ENCODE data around the gene KMT2C.
"Not testable (repeated sequence)": the region's sequence is repeated elsewhere in the genome, so short reads cannot be mapped to it uniquely, and the experiment has no call there.

KMT2C gene

GRCh38 chr7:152441168-152441567, 5.4 kb upstream of the KMT2C start:
- DNase-seq = not testable (repeated sequence)

GRCh38 chr7:152438017-152438416, 2.2 kb upstream of the KMT2C start:
- DNase-seq = not testable (repeated sequence)

- not testable (repeated sequence) for DNase-seq
These were observed 1.2 kb upstream of the KMT2C start for GRCh38 chr7:152436931-152437575.

GRCh38 chr7:152436111-152436930, 518 bp upstream of the KMT2C start:
- peak; percentile 89 for DNase-seq

- peak; percentile 69 for DNase-seq
These were observed 1.1 kb downstream of the KMT2C start for GRCh38 chr7:152434511-152435383.

- peak; percentile 74 for DNase-seq
These were observed 1.9 kb downstream of the KMT2C start for GRCh38 chr7:152433721-152434490.

GRCh38 chr7:152432735-152433134, 3.1 kb downstream of the KMT2C start:
- not testable (repeated sequence) for DNase-seq

GRCh38 chr7:152430854-152431253, 4.9 kb downstream of the KMT2C start:
- no peak for DNase-seq

- DNase-seq = not testable (repeated sequence)
These were observed 5.7 kb downstream of the KMT2C start for GRCh38 chr7:152430118-152430517.

GRCh38 chr7:152424348-152425108, 11.3 kb downstream of the KMT2C start:
- peak; percentile 47 for DNase-seq

GRCh38 chr7:152423991-152424347, 11.8 kb downstream of the KMT2C start:
- DNase-seq = no peak

GRCh38 chr7:152423171-152423570, 12.6 kb downstream of the KMT2C start:
- DNase-seq = not testable (repeated sequence)

GRCh38 chr7:152420950-152421349, 14.9 kb downstream of the KMT2C start:
- not testable (repeated sequence) for DNase-seq

GRCh38 chr7:152419473-152420429, 16.1 kb downstream of the KMT2C start:
- no peak for DNase-seq

GRCh38 chr7:152414779-152415178, 21.0 kb downstream of the KMT2C start:
- no peak for DNase-seq

GRCh38 chr7:152411389-152411788, 24.4 kb downstream of the KMT2C start:
- DNase-seq = no peak

- DNase-seq = no peak
These were observed 29.3 kb downstream of the KMT2C start for GRCh38 chr7:152406491-152406890.

GRCh38 chr7:152406030-152406429, 29.8 kb downstream of the KMT2C start:
- not testable (repeated sequence) for DNase-seq

- no peak for DNase-seq
These were observed 32.1 kb downstream of the KMT2C start for GRCh38 chr7:152403726-152404125.

Data from activated CD4-positive, alpha-beta T cell treated with anti-CD3 and anti-CD28 coated beads, Interleukin-10, Interleukin-2, amounts not matched to agents 100 ng/mL and 50 ng/mL, durations not matched to agents 16 hours and 8 hours (primary cell).